Common myeloid progenitor, CD34-positive (primary cell): ENCODE results near the gene MYBPC3.

Source experiments
- CTCF ChIA-PET: fragments of 350-600 bp; sonication (Branson Sonifier 250); formaldehyde crosslinking; loops from one replicate; lab custom pipeline; 2021; ENCODE audit warnings: antibody characterized with exemption; lab: Charles Lee
- POLR2A ChIA-PET: fragments of 350-600 bp; sonication (Branson Sonifier 250); formaldehyde crosslinking; loops from one replicate; lab custom pipeline; 2021; ENCODE audit warnings: antibody characterized with exemption; lab: Charles Lee
- DNase-seq, 3 donors: peaks; one replicate each; pipeline versions ENCODE4 v3.0.0 to v3.0.0-alpha.2; 2013
- H3K27ac ChIP-seq, 2 experiments: 1 replicate in 1 of 2; 2 replicates in 1 of 2; pipeline ENCODE4 v1.7.0; 2013; ENCODE audit warnings: inconsistent platforms in 2 of 2, low read length in 2 of 2, mild to moderate bottlenecking in 2 of 2, low read depth in 1 of 2, moderate library complexity in 1 of 2; ENCODE audit not compliant: severe bottlenecking in 2 of 2, insufficient read depth in 1 of 2, poor library complexity in 1 of 2
- H3K27me3 ChIP-seq, 5 experiments: replicated peaks in 2 of 5; 1 replicate in 3 of 5; 2 replicates in 2 of 5; pipeline versions ENCODE4 v1.6.1 to v1.7.0; 2013; ENCODE audit warnings: low read length in 4 of 5, mild to moderate bottlenecking in 2 of 5, moderate library complexity in 2 of 5, inconsistent platforms in 1 of 5; ENCODE audit not compliant: insufficient read depth in 5 of 5, control insufficient read depth in 4 of 5
- H3K36me3 ChIP-seq, 4 experiments: 1 replicate in 2 of 4; 2 replicates in 2 of 4; pipeline versions ENCODE4 v1.6.1 to v1.7.0; 2013; ENCODE audit warnings: low read length in 3 of 4, control low read depth in 1 of 4, mild to moderate bottlenecking in 1 of 4; ENCODE audit not compliant: control insufficient read depth in 4 of 4, insufficient read depth in 4 of 4
- H3K4me1 ChIP-seq, 4 experiments: 1 replicate in 3 of 4; 2 replicates in 1 of 4; pipeline versions ENCODE4 v1.6.1 to v1.7.1; 2013; ENCODE audit warnings: low read length in 3 of 4, mild to moderate bottlenecking in 3 of 4, control low read depth in 1 of 4, inconsistent platforms in 1 of 4, moderate library complexity in 1 of 4; ENCODE audit not compliant: control insufficient read depth in 4 of 4, insufficient read depth in 4 of 4; ENCODE audit errors: control extremely low read depth in 1 of 4
- H3K4me3 ChIP-seq, 7 experiments: 1 replicate in 4 of 7; 2 replicates in 3 of 7; pipeline versions ENCODE4 v1.5.1 to v1.7.0; 2013; ENCODE audit warnings: mild to moderate bottlenecking in 7 of 7, low read length in 6 of 7, moderate library complexity in 6 of 7, inconsistent platforms in 2 of 7, low read depth in 2 of 7, control low read depth in 1 of 7; ENCODE audit not compliant: insufficient read depth in 4 of 7, control insufficient read depth in 1 of 7; ENCODE audit errors: extremely low read depth in 1 of 7
- H3K9me3 ChIP-seq, 5 experiments: 1 replicate in 4 of 5; 2 replicates in 1 of 5; pipeline versions ENCODE4 v1.6.1 to v1.7.1; 2013; ENCODE audit warnings: low read length in 4 of 5, mild to moderate bottlenecking in 2 of 5, inconsistent platforms in 1 of 5, low read depth in 1 of 5, moderate library complexity in 1 of 5; ENCODE audit not compliant: control insufficient read depth in 4 of 5, insufficient read depth in 2 of 5; ENCODE audit errors: control extremely low read depth in 1 of 5
- WGBS: methylation state at CpG from one replicate; pipeline ENCODE4 v1.1.5; 2013; ENCODE audit not compliant: insufficient coverage; 5-methylcytosine and 5-hydroxymethylcytosine counted together

MYBPC3 gene

DNA sequence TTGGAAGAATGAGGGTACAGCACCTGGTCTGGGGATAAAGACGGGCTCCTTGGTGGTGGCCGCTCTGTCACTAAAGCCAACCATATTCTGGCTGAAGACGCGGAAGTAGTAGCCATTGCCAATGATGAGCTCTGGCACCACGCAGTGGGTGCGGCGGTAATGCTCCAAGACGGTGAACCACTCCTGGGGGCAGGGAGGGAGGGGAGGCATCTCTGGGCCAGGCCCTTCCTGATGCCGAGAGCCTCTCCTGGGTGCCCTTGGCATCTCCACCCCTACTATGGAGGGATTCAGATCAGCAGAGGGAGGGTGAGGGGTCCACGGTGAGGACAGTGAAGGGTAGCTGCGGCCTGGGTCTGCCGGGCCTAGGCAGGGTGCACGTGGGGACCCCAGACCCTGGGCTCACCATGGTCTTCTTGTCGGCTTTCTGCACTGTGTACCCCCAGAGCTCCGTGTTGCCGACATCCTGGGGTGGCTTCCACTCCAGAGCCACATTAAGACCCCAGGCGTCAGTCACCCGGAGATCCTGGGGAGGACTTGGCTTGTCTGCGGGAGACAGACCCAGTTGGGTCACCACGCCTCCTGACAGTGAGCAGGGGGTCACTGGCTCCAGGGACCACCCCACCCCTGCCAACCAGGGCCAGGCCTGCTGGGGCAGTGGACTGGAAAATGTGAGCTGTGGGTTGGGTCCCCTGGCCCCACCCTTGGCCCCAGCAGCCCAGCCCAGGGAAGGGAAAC, 19.5 kb downstream of the MYBPC3 start:
- H3K36me3 ChIP-seq, result peaks cover 0 to 34% (median 5%) of the 10 kb centered on the region in 4 experiments
- no peak for DNase-seq
- H3K4me3 ChIP-seq, result no peak overlapping the region
- no peaks in the 10 kb centered on the region for H3K4me1 ChIP-seq
- H3K27me3 ChIP-seq, result no peaks in the 10 kb centered on the region
- H3K27ac ChIP-seq, result no peak overlapping the region
- no peaks in the 10 kb centered on the region for H3K9me3 ChIP-seq
- 98% methylated on average over 19 of the region's 20 CpGs for WGBS
- ChIA-PET POLR2A (interaction anchor here (0.6 kb wide), 1 partner anchor 189 kb away, joined by 7 read pairs; no protein-coding TSS in a partner anchor), CTCF (interaction anchor here (0.6 to 3.0 kb wide), 2 partner anchors 10 to 23 kb away, joined by 5 to 10 read pairs; no protein-coding TSS in a partner anchor)

DNA sequence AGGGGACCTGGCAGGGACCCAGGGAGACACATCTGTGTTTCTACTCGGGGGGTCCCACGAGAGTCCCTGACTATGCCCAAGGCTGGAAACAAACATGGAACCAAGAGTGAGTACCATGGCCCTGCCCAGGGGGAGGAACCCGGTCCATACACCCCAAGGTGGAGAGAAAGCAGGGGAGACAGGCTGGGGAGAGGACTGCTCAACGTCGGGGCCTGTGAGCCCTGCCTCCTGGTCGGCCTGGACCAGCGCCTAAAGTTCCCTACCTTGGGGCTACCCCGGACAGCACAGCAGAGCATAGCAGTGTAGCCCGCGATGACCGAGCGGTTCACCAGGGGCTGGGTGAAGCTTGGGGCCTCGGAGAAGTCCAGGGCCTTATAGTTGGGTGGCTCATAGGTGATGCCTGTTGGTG, 20.2 kb downstream of the MYBPC3 start:
- POLR2A ChIA-PET, result no interaction called here

DNA sequence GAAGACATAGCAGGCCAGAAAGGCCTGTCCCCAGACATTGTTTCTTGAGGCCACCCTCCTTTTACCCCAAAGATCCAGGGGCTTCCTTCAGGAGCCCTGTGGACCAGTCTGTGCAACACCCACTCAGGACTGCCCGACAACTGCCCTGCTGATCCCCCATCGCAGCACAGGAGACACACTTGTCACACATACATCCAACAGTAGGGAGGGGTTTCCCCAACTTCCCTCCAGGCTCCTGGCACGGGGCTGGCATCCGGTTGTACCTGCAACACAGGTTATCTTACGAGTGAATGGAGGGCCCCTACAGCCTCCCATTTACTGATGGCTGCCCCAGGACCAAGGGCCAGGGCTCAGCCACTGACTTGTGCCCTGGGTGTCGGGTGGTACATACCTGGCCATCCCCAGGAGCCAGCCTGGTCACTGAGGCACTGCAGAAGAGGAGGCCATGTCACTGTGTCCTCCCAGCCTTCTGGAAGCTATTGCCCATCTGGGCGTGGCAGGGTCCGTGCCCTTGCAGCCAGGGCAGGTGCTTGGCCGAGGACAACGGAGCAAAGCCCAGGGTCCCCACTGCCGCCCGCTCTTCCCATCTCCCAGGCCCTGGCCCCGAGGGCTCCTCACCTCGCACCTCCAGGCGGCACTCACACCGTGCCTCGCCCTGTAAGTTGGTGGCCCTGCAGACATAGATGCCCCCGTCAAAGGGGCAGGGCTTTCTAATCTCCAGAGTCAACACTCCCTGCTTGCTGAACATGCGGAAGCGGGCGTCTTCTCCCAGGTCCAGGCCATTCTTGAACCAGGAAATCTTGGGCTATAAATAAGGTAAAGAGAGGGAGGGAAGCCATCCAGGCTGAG, 20.8 kb downstream of the MYBPC3 start:
- no peaks in the 10 kb centered on the region for H3K4me1 ChIP-seq
- no peak for DNase-seq
- no peaks in the 10 kb centered on the region for H3K27me3 ChIP-seq
- ChIA-PET CTCF (interaction anchor here (3.0 kb wide), 1 partner anchor 11 kb away, joined by 10 read pairs; no protein-coding TSS in a partner anchor), POLR2A (interaction anchor here (0.7 kb wide), 1 partner anchor 78 kb away, joined by 4 read pairs; no protein-coding TSS in a partner anchor)
- no peaks in the 10 kb centered on the region for H3K9me3 ChIP-seq
- H3K36me3 ChIP-seq, result peaks cover 0 to 47% (median 11%) of the 10 kb centered on the region in 4 experiments
- H3K27ac ChIP-seq, result no peak overlapping the region
- WGBS, result 93% methylated on average over 18 of the region's 21 CpGs
- no peak overlapping the region for H3K4me3 ChIP-seq

More for the DNA sequence above, 20.2 kb downstream of the MYBPC3 start:
- Histone ChIP-seq H3K4me1 (no peaks in the 10 kb centered on the region), H3K27ac (no peak overlapping the region), H3K9me3 (no peaks in the 10 kb centered on the region), H3K27me3 (no peaks in the 10 kb centered on the region), H3K4me3 (no peak overlapping the region), H3K36me3 (peaks cover 0 to 41% (median 8%) of the 10 kb centered on the region in 4 experiments)
- no peak for DNase-seq
- CTCF ChIA-PET, result interaction anchor here (3.0 kb wide), 1 partner anchor 10 kb away, joined by 10 read pairs; no protein-coding TSS in a partner anchor
- 94% methylated on average over 13 of the region's 13 CpGs for WGBS

DNA sequence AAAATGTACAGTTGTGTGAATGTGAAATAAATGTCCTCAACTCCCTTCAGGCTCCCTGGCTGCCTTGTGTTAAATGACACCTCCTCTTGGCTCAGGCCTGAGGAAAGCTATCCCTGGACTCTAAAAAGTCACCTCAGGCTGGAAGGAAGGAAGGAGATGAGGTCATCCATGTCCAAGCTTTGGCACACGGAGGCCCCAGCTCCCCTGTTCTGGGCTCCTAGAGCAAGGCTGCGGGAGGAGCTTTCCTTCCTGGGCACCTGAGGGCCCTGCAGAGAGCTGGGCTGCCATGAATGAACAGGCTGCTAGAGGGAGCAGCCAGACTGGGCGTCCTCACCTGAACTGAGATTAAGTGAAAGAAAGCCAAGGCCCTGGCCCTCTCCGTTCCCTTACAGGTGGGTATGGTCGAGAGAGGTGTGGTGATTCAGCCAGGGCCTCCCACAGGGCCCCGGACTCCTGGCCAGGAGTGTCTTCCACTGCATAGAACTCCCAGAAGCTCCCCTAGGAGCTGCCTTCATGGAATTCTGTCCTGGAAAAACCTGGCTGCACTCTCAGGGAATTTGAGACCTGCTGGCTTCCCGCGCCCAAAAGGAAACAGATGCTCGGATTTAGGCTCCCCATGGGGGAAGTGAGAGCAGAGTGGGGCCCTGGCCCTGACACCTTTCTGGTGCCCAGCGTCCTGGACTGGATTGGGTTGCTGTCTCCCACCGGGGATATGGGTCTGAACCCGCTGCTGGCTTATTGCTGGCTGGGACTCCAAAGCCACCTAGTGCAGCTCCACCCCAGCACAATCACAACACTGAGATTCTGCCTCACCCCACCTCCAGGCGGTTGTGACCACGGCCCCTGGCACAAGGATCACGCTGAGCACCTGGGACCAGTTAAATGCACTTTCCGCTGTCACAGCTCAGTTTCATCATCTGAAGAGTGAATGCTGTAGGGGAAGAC, 22.2 kb downstream of the MYBPC3 start:
- CTCF ChIA-PET, result interaction anchor here (0.7 to 2.2 kb wide), 2 partner anchors 50 to 124 kb away, joined by 4 to 5 read pairs; no protein-coding TSS in a partner anchor
- Histone ChIP-seq H3K9me3 (no peaks in the 10 kb centered on the region), H3K4me1 (peaks cover 0 to 7% (median 3%) of the 10 kb centered on the region in 4 experiments), H3K4me3 (no peak overlapping the region), H3K27ac (peak overlapping the region in 1 of 2 experiments; percentile 7), H3K36me3 (peaks cover 0 to 58% (median 13%) of the 10 kb centered on the region in 4 experiments), H3K27me3 (no peaks in the 10 kb centered on the region)
- no peak for DNase-seq
- 90% methylated on average over 15 of the region's 16 CpGs for WGBS
- POLR2A ChIA-PET, result interaction anchor here (1.6 kb wide), 1 partner anchor 41 kb away, joined by 3 read pairs; no protein-coding TSS in a partner anchor

DNA sequence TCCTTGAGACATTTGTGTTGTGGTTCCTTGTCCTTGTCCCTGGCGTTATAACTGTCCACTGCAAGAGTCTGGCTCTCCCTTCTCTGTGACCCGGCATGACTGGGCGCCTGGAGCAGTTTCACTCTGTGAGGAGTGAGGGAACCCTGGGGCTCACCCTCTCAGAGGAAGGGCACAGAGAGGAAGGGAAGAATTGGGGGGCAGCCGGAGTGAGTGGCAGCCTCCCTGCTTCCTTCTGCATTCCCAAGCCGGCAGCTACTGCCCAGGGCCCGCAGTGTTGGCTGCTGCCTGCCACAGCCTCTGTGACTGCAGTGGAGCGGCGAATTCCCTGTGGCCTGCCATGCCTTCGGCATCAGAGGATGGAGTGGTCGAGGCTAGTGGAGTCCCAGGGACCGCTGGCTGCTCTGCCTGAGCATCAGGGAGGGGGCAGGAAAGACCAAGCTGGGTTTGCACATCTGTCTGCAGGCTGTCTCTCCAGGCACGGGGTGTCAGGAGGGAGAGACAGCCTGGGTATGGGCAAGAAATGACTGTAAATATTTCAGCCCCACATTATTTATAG, 23.0 kb downstream of the MYBPC3 start:
- H3K27me3 ChIP-seq, result no peaks in the 10 kb centered on the region
- H3K27ac ChIP-seq, result peak overlapping the region in 1 of 2 experiments; percentile 7
- H3K36me3 ChIP-seq, result peaks cover 0 to 58% (median 13%) of the 10 kb centered on the region in 4 experiments
- no peak overlapping the region for H3K4me3 ChIP-seq
- H3K4me1 ChIP-seq, result peaks cover 0 to 13% (median 6%) of the 10 kb centered on the region in 4 experiments
- WGBS, result 99% methylated on average over 9 of the region's 12 CpGs
- no peak for DNase-seq
- H3K9me3 ChIP-seq, result no peaks in the 10 kb centered on the region
- POLR2A ChIA-PET, result interaction anchor here (1.6 kb wide), 1 partner anchor 41 kb away, joined by 3 read pairs; no protein-coding TSS in a partner anchor
- CTCF ChIA-PET, result interaction anchor here (2.2 kb wide), 1 partner anchor 125 kb away, joined by 5 read pairs; no protein-coding TSS in a partner anchor
